HG03432 (cell line): Measurements from ENCODE around the gene PGBD5.

Experiments
- ATAC-seq: cut with Tn5 transposase; IDR thresholded peaks from one replicate; pipeline ENCODE4 v1.9.1; 2021; ENCODE audit warnings: mild to moderate bottlenecking, moderate library complexity; ENCODE audit not compliant: unreplicated experiment

Gene PGBD5

GRCh38 chr1:230398856-230399255 is 27.3 kb downstream of the PGBD5 start:
- no peak for ATAC-seq

- no peak for ATAC-seq
Observed at GRCh38 chr1:230396966-230397365, 29.2 kb downstream of the PGBD5 start.

- no peak for ATAC-seq
Observed at GRCh38 chr1:230395932-230396331, 30.2 kb downstream of the PGBD5 start.

- ATAC-seq: no peak
Observed at GRCh38 chr1:230394741-230395140, 31.4 kb downstream of the PGBD5 start.

GRCh38 chr1:230394134-230394533 is 32.0 kb downstream of the PGBD5 start:
- ATAC-seq: no peak

- no peak for ATAC-seq
Observed at GRCh38 chr1:230393722-230394121, 32.4 kb downstream of the PGBD5 start.

GRCh38 chr1:230392920-230393521 is 33.1 kb downstream of the PGBD5 start:
- no peak for ATAC-seq

- ATAC-seq: no peak
Observed at GRCh38 chr1:230392536-230392909, 33.6 kb downstream of the PGBD5 start.

- no peak for ATAC-seq
Observed at GRCh38 chr1:230391776-230392535, 34.2 kb downstream of the PGBD5 start.

- ATAC-seq: no peak
Observed at GRCh38 chr1:230390371-230390770, 35.8 kb downstream of the PGBD5 start.

GRCh38 chr1:230387876-230388275 is 38.3 kb downstream of the PGBD5 start:
- no peak for ATAC-seq

GRCh38 chr1:230387296-230387695 is 38.8 kb downstream of the PGBD5 start:
- ATAC-seq: no peak

GRCh38 chr1:230386637-230387262 is 39.4 kb downstream of the PGBD5 start:
- no peak for ATAC-seq

GRCh38 chr1:230385930-230386329 is 40.2 kb downstream of the PGBD5 start:
- ATAC-seq: no peak

- ATAC-seq: no peak
Observed at GRCh38 chr1:230385158-230385450, 41.0 kb downstream of the PGBD5 start.

GRCh38 chr1:230384380-230385157 is 41.6 kb downstream of the PGBD5 start:
- no peak for ATAC-seq

- ATAC-seq: no peak
Observed at GRCh38 chr1:230383425-230383824, 42.7 kb downstream of the PGBD5 start.

- ATAC-seq: no peak
Observed at GRCh38 chr1:230382001-230382491, 44.1 kb downstream of the PGBD5 start.

GRCh38 chr1:230381585-230381984 is 44.5 kb downstream of the PGBD5 start:
- ATAC-seq: no peak

- ATAC-seq: no peak
Observed at GRCh38 chr1:230381049-230381467, 45.1 kb downstream of the PGBD5 start.

GRCh38 chr1:230379928-230380327 is 46.2 kb downstream of the PGBD5 start:
- ATAC-seq: no peak
